RKO (cell line): ENCODE results near the gene TLE3.

Source experiments
- DNase-seq: peaks from one replicate; pipeline ENCODE4 v3.0.0-alpha.2; 2016; ENCODE audit warnings: low spot score

TLE3 gene

DNA sequence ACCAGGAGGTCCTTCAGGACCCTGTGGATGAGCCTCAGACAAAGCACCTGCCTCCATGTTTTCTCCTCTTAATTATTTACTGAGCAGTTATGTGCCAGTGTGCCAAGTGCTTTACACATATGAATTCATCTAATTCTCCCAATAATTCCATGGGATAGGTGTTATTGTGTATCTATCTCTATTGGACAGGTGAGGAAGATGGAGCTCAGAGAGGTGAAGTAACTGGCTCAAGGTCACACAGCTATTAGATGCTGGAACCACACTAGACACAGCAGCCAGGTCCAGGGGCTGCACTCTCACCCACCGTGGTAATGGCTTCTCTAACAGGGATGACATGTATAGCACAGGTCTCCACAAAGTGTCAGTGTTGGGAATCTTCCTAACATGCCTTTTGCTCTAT lies 70.2 kb downstream of the TLE3 start:
- no peak for DNase-seq

DNA sequence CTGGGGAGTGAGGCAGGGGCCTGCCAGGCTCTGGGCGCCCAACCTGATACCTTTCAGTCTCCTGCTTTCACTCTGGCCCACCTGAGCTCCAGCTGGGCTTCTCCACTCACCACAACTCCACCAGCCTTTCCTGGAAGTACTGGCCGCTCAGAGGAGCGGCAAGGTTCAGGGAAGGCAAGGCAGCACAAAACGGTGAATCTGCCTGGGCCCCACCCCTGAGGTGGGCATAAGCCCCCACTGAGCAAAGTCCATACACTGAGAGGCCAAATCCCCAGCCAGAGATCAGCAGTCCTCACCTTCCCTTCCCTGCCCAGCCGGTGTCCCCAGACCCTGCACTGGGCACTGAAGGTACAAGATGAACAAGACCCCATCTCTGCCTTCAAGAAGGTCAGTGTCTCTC lies 70.7 kb downstream of the TLE3 start:
- DNase-seq, result no peak

DNA sequence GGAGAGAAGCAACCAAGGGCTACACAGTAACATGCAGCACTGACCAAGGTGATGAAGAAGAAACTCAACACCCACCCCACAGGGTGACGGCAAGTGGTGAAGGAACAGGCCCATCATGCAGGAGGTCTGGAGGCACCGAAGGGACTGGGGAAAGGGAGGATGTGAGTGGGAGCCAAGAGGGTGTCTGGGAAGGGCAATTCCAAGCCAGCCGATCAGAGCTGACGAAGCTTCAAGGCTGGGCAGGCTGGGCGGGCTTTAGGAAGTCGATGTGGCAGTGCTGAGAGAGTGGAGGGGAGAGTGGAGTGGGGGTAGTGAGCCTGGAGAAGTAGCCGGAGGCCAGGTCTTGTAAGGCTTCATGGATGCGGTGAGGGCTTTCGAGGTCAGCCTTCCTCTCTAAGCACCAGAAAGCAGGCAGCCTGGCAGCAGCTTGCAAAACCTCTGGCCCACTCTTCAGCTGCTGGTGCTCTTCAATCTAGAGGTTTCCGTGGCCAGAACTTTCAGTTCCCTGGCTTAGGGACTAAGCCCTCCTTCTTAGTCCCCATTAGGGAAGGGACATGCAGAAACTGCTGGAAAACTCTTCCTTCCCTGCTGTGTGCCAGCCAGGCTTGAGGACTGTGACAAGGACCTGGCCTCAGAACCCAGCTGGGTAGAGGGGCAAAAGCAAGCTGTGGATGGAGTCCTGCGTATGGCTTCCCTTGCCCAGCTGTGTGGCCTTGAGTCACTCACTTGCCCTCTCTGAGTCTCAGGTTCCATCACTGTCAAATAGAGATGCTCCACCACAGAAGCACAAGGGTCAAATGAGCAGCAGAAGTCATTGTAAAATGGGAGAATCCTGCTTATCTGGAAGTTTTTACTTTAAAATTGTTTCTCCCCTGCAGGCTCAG lies 72.1 kb downstream of the TLE3 start:
- DNase-seq, result no peak

DNA sequence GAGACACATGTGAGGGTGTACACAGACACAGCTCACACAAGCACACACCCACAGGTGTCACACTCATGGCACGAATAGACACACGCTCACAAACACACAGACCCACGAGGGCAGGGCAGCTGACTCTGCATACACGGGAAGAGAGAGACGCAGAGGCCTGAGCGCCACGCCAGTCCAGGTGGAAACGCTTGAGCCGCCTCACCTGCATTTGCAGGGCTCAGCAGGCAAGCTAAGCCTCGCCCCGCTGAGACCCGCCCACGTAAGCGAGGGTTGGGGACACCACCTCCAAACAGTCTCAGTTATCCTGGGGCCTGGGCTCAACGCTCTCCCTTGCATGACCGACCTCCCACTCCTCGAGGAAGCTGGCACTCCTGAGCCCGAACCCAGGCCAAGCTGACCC lies 73.2 kb downstream of the TLE3 start:
- no peak for DNase-seq

- no peak for DNase-seq
Observed at GRCh38 chr15:70023769-70024491, 73.8 kb downstream of the TLE3 start.

- no peak for DNase-seq
Observed at GRCh38 chr15:70023064-70023768, 74.5 kb downstream of the TLE3 start.

GRCh38 chr15:70020229-70020628 lies 77.5 kb downstream of the TLE3 start:
- DNase-seq, result no peak

GRCh38 chr15:70018646-70019600 lies 78.8 kb downstream of the TLE3 start:
- no peak for DNase-seq

DNA sequence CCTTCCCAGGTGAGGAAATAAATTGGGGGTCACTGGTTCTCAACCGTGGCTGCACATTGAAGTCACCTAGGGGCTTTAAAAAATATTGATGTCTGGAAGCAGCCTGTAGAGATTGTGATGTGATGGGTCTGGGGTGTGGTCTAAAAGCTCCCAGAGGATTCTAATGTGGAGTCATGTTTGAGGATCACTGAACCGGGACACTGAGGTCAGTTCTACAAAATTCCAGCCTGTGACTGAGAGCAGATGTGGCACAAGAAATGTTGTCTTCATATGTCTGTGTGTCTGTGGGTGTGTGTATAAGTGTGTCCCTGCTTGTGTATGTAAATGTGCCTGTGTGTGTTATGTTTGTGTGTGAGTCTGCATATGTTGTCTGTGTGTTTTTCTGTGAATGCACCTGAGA lies 79.9 kb downstream of the TLE3 start:
- no peak for DNase-seq

DNA sequence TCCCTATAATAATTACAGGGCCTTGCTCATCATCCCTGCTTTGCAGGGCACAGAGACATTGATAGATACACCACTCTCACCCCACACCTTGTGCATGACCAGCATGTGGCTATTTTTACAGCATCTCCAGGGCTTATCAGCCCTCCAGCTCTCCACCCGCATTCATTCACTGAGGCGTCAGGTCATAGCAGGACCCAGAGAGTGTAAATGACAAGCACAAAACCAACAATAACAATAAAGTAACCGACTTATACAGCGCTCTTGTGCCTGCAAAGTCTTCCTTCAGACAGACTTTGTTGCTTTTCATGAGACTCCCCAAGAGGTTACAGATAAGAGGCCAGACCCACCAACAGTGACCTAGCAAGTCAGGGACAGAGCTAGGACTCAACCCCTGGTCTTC lies 80.7 kb downstream of the TLE3 start:
- no peak for DNase-seq

DNA sequence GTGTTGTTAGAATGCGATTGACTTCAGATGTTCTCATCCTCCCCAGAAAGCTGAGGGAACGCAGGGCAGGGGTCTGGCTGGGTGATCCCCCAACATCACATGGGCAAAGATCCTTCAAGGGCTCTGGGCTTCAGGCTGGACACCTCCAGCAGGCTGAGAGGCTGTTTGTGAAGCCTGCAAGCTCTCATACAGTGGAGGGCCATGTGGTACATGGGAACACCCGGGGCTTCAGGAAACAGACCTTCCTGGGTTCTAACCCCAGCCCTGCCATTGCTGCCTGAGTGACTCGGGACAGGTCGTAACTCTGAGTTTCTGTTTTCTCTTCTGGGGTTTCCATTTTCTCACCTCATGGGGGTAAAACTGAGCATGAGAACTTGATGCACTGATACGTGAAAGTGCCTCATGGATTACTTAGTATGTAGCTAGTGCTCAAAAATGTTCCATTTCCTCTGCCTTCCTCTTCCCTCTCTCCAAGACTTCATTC lies 81.2 kb downstream of the TLE3 start:
- DNase-seq, result no peak

DNA sequence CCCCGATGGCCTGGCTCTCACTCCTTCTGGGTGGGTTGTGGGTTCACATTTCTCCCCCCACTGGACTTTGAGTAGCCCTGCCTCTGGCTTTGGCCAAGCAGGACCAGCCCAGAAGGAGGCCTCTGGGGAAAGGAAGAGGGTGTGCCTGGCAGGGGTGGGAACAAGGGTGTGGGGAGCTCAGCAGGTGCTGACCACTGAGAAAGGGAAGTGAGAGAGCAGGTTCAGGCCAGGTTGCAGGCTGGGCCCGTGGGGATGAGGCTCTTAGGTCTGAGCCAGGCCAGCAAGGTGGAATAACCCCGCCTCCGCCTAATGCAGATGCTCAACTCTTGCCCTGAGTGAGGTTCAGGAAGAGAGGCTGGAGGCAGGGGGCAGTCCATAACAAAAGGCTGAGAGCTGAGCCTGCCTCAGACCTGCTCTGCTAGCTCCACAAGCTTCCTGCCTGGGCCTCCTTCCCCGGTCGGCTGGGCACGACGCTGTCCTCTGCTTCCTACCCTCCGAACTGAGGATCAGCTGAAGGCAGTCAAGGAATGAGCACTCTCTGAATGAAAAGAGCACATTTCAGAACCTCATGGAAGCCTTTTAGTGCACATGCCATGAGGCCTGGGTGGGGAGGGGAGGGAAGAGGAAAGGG lies 82.7 kb downstream of the TLE3 start:
- no peak for DNase-seq

DNA sequence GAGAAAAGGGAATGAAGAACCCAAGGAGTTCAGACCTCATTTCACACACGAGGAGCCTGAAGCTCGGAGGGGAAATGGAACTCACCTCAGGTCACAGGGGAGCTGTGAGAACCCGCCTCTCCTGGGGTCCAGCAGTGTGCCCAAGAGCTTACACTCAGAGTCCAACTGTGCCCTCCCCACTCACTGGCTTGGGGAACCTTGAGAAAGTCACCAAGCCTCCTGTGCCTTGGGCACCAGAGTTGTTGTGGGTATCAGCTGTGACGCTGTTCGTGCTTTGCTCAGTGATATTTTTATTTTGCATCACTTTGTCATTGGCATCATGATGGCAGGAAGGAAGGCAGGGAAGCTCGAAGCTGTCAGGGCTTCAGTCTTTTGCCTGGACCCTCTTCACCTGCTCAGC lies 83.4 kb downstream of the TLE3 start:
- DNase-seq, result no peak

DNA sequence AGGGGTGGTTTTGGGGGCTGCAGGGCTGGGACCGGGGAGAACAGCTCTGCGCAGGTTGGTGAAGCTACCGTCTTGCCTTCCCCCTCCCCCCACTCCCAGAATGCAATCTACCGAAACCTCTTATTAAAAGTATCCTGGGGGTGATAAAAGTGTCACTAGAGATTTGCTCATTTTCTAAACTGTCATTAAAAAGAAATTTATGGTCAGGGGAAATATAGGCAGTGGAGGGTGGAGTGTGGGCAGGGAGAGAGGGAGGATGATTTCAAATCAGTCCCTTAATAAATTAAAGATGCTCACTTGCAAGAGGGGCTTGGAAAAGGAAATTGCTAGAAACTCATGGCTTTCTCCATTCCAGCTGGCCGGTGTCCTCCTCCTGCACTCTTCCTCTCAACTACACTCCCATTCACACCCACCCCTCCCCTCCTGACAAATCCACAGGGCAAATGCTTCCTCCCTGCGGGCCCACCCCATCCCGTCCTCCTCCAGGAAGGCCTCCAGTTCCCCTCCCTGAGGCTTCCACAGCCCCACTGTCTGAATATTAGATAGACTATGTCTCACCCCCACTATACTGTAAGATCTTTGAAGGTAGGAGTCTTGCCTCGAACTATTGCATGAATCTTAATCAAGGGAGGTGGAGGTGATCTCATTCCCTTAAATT lies 83.9 kb downstream of the TLE3 start:
- DNase-seq, result no peak

DNA sequence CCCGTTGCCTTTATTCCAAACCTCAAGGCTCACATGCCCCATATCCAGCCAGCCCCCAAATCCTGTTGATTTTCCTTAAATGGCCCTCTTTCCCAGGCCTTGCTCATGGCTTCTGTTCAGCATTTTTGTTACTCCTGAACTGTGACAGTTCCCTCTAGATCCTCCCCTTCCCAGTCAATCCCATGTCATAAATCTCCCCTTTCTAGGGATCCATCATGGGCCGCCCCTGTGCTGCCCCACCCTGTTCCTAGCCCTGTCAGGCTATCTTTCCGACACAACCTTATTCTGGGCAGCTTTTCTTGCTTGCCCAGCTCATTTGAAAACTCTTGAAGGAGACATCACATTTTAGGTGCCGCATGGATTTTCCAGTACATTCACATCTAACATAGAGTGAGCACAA lies 84.8 kb downstream of the TLE3 start:
- DNase-seq, result no peak

DNA sequence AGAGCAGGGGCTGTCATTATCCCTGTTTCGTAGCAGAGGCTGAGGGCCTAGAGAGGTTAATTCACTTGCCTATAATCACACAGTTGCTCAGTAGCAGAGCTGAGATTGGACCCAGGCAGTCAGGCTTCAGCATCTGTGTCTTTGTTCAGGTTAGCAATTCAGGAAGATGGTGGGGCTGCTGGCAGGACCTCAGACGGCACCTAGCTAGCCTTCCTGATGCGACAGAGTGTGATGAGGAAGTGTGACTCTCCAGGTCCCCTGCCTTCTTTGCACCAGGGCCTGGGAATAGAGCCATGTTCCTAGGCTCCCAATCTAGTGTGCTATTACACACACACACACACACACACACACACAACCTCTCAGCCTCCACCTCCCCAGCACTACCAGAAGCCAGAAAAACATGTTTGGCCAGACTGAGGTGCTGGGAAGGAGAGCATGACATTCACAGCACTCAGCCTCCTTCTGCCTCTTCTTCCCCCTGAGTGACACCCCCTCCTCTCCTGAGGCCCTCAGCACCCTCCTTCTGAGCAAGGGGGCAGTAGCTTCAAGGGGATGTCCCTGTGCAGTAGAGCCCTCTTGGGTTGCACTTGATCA lies 88.9 kb downstream of the TLE3 start:
- DNase-seq, result no peak

DNA sequence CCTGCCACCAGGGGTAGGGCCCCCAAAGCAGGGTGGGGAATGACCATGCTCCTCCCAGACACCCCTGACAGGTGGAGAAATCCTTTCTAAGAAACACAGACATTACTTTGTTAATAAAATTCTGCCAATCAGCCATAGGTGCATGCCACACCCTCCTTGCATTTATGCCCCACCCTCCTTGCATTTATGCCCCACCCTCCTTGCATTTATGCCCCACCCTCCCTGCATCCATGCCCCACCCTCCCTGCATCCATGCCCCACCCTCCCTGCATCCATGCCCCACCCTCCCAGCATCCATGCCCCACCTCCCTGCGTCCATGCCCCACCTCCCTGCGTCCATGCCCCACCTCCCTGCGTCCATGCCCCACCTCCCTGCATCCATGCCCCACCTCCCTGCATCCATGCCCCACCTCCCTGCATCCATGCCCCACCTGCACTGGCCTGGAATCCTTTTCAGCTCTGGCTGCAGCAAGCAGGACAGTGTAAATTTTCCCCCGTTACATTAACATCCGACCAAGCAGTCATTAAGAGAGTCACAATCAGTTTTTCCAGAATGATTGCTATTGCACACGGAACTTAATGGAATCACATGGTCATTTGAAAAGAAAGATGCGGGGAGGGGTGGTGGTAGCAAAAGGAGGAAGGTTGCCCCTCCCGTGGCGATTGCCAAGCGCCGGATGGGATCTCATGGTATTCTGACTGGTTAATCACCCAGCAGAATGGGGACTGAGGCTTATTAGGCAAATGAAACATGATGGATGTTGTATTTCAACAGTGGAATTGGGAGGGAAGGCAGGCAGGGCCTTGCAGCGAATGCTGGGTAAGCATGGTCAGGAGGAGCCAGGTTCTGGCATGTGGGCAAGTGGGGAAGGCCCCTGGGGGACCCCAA lies 91.2 kb downstream of the TLE3 start:
- no peak for DNase-seq

DNA sequence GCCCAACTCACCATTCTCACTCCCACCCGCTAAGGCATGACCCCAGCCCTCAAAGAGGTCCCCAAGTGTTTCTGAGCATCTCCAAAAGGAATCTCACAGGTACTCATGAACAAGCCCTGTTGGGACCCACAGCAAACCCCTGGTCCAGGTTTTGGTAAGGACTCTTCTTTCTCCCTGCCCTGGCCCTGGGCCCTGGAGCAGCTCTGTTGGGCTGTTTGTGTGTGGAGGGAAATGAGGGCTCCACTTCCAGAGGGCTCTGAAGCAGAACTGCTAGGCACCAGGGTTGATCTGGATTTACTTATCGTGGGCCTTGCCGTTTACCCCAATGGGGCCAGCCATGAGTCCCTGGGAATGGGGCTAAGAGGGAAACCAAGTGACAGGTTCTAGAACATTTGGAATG lies 92.9 kb downstream of the TLE3 start:
- no peak for DNase-seq

DNA sequence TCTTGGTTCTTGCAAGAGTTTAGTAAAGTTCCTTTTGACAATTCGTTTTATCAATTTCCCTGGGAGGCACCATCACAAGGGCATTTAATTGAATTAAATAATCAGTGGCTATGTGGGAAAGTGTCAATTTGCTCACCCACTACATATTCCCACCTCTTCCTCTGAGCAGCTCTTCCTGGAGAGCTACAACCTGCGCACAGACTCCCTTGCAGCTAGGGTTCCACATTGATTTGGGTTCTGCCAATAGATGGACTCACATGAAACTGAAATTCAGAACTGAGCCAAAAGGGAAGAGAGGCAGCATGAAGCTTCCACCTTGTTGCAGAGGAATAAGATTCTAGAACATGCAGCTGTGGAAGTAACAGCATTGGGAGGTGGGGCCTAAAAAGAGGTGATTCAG lies 94.8 kb downstream of the TLE3 start:
- no peak for DNase-seq
